Prostate gland (tissue), 1 donor: ENCODE results near the gene TIMP3.

Experiments used
- POLR2A ChIP-seq: fragments of 450-650 bp; IDR thresholded peaks from one replicate; pipeline ENCODE4 v1.6.1; 2016; ENCODE audit warnings: antibody characterized with exemption, mild to moderate bottlenecking
- POLR2AphosphoS5 ChIP-seq: sonication (generic); formaldehyde crosslinking; IDR thresholded peaks from one replicate; pipeline ENCODE4 v1.6.1; 2017; ENCODE audit warnings: antibody characterized with exemption

DNA sequence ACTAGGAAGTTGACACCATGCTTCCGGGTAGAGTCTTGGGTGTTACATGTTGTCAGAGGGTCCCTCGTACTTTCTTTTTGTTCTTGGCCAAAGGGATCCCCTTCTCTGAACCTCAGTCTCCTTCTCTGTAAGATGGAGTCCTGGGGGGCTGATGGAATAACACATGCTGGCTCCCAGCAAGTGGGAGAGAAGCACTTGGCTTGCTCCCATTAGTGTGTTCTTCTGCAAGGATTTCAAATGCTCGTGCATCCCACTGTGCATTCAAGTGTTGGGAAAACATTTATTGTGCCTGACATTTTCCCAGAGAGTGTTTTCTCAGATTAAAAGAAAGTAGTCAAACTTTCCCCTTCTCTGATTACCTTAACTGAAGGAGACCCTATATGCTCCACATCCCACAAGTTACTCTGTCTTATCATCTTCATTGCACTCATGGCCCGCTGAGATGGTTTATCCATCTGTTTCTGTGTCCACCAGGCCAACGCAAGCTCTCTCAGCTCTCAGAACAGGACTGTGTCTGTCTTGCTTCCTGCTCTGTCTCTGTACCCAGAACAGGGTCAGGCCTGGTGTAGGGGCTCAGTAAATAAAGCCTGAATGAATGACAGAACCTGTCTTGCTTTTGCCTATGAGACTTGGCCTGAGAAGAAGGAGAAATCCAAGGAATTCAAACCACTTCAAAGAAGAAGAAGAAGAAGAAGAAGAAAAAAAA is 16.0 kb upstream of the TIMP3 start:
- no peak for TF ChIP-seq POLR2AphosphoS5
- no peak for TF ChIP-seq POLR2A
